IPS-NIHi7 (cell line): Measurements from ENCODE around the gene EXOC3.

Experiments used
- DNase-seq: peaks from one replicate; pipeline ENCODE4 v3.0.0; 2012; ENCODE audit warnings: mixed read lengths; ENCODE audit errors: extremely low spot score

The EXOC3 gene

GRCh38 chr5:407051-407450 is 35.9 kb upstream of the EXOC3 start:
- DNase-seq, result no peak

- DNase-seq, result no peak
Observed at GRCh38 chr5:407801-408268, 35.1 kb upstream of the EXOC3 start.

GRCh38 chr5:410911-411517 is 32.0 kb upstream of the EXOC3 start:
- no peak for DNase-seq

DNA sequence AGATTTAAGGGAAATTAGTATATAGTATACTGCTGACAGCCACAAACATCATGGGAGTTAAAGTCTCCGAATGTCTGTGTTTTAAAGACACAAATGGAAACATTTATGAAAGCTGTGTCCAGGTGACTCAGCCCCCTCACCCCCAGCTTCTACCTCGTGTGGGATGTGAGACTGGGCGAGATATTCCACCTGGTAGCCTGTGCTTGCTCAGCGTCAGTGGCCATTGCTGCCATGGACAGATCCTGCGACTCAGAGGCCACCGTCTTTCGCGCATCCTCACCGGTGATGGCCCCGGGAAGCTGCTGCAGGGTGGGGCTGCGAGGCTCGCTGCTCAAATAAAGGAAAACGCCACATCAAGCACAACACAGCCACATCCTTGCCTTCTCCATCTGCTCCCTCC is 31.2 kb upstream of the EXOC3 start:
- DNase-seq, result no peak

GRCh38 chr5:414991-415927 is 27.7 kb upstream of the EXOC3 start:
- DNase-seq, result peak; percentile 83

GRCh38 chr5:415928-416635 is 26.9 kb upstream of the EXOC3 start:
- no peak for DNase-seq

- DNase-seq, result no peak
Observed at GRCh38 chr5:416636-416960, 26.4 kb upstream of the EXOC3 start.

- no peak for DNase-seq
Observed at GRCh38 chr5:417301-418161, 25.4 kb upstream of the EXOC3 start.

GRCh38 chr5:418162-419121 is 24.5 kb upstream of the EXOC3 start:
- no peak for DNase-seq

DNA sequence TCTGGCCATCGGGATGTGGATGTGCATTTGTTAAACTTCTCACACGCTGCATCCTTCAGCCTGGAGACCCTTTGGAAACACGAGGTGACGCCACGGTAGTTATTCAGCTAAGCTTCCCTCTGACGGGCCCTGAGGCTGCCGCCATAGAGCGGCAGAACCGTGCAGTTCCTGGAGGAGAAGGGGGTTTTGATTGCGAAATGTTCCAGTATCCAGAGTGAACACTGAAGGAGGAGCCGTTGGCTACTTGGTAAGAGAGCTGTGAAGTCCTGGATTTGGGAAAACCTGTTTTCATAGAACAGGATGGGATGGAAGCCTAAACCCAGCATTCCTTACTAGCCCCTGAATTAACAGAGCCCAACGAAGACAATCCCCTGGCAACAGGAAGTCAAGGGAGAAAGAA is 23.0 kb upstream of the EXOC3 start:
- no peak for DNase-seq

DNA sequence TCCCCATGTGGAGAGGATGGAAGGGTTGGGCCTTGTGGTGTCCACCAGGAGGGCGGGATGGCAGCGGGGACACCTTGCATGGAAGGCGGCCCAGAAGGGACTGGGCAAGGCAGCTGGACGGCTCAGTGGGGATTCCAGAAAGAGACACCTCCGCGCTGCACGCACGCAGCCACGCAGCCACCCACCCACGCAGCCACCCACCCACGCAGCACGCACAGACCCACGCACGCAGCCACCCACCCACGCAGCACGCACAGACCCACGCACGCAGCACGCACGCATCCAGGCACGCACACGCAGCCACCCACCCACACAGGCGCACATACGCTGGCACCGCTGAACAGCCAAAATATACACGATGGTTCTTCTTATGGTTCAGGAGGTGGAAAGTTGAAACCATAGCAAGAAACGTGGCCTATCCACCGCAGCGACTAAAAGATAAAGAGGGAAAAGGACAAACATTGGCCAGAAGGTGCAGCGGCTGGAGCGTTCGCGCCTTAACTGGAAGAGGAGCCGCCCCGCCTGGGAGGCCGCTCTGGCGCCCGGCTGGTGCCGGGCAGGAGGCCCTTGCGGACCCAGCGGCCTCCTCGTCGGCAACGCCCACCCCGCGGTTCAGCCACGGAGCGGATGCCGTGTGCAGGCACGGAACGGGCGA is 22.2 kb upstream of the EXOC3 start:
- DNase-seq, result no peak

- no peak for DNase-seq
Observed at GRCh38 chr5:421287-421880, 21.6 kb upstream of the EXOC3 start.

- DNase-seq, result no peak
Observed at GRCh38 chr5:421901-422300, 21.1 kb upstream of the EXOC3 start.

DNA sequence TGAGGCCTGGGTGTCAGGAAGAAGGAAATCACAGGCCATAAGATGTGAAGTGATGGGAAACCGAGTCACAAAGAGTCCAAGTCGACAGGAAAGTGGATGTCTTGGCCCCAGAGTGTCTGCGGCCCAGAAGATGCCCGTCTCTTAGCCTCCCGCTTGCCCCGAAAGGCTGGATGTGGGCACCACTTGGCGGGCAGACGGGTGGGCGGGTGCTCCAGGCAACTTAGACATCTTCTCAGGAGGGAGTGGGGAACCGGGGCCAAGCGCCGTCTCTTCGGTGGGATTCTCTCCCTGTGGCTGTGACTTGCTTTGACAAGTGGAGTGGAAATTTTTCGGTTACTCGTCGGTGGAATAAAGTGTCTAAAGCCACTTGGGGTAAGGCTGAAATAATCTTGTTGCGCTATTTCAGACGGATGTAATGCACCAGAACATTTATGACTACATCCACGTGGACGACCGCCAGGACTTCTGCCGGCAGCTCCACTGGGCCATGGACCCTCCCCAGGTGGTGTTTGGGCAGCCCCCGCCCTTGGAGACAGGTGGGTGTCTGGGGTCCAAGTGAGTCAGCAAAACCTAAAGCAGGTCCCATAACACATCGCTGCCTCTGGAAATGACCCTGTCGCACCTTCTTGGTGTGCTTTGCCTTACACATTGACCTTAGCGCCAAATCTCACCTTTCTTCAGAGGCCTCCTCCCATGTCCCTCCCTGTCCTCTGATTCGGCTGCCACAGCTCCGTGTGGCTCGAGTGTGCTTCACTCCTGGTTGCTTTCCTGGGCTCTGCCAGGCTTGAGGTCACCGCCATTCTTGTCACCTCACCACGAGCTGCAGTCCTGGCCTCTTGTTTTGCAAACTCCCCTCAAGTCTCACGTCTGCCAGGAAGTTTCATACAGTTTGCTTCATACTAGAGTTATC is 20.4 kb upstream of the EXOC3 start:
- DNase-seq, result no peak

- DNase-seq, result no peak
Observed at GRCh38 chr5:423233-423565, 19.8 kb upstream of the EXOC3 start.

DNA sequence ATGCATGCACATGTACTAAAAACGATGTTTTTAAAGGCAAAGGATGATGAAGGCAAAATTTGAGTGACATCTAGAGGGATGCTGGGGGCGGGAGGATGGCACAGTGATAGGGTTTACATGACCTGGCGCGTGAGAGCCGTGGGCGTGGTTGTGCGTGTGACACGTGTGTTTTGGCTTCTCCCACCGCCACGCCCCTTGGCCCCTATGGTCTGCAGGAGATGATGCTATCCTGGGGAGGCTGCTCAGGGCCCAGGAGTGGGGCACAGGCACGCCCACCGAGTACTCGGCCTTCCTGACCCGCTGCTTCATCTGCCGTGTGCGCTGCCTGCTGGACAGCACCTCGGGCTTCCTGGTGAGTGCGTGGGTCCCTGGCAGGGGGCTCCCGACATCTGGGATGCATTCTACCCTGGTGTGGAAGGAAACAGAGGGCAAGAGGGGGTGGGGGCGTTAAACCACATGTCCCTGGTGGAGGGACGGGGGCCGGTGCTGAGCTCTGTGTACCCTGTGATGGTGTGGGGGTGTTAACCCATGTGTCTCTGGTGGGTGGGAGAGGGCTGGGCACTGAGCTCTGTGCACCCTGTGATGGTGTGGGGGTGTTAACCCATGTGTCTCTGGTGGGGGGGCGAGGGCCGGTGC is 19.2 kb upstream of the EXOC3 start:
- DNase-seq, result no peak

- no peak for DNase-seq
Observed at GRCh38 chr5:424301-425110, 18.5 kb upstream of the EXOC3 start.
